Thyroid gland (tissue), 4 donors: ENCODE results near the gene HYAL4.

Experiments
- POLR2A ChIP-seq, 2 donors: fragments of 450-650 bp; IDR thresholded peaks; one replicate each; pipeline ENCODE4 v1.6.1; 2017; ENCODE audit warnings: antibody characterized with exemption in 2 of 2, mild to moderate bottlenecking in 2 of 2, moderate library complexity in 1 of 2
- TF ChIP-seq, protein P1 (sequence below), 6 experiments: fragments of 200-600 bp in 3 of 6; fragments of 450-650 bp in 3 of 6; sonication (generic) in 3 of 6; IDR thresholded peaks; one replicate each; pipeline ENCODE4 v1.5.1; 2016 to 2019; ENCODE audit warnings: antibody characterized with exemption in 6 of 6, mild to moderate bottlenecking in 2 of 6, inconsistent platforms in 1 of 6, moderate library complexity in 1 of 6

DNA sequence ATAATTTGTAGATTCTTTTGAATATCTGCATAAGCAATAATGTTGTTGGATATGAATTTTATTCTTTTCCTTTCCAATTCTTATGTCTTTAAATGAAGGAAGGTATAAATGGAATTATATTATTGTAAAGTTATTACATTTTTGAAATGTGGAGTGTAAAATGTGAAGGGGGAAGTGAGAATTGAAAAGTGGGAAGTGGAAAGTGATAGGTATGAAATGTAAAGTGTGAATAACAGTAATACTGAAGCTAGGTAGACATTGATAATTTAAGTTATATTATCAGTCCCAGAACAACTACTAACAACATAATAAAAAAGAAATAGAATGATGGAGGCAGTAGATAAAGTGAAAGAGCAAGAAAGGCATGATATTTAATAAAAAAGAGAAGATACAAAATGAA is 39.7 kb upstream of the HYAL4 start:
- TF ChIP-seq, protein P1, sequence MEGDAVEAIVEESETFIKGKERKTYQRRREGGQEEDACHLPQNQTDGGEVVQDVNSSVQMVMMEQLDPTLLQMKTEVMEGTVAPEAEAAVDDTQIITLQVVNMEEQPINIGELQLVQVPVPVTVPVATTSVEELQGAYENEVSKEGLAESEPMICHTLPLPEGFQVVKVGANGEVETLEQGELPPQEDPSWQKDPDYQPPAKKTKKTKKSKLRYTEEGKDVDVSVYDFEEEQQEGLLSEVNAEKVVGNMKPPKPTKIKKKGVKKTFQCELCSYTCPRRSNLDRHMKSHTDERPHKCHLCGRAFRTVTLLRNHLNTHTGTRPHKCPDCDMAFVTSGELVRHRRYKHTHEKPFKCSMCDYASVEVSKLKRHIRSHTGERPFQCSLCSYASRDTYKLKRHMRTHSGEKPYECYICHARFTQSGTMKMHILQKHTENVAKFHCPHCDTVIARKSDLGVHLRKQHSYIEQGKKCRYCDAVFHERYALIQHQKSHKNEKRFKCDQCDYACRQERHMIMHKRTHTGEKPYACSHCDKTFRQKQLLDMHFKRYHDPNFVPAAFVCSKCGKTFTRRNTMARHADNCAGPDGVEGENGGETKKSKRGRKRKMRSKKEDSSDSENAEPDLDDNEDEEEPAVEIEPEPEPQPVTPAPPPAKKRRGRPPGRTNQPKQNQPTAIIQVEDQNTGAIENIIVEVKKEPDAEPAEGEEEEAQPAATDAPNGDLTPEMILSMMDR (IDR thresholded peaks at IDR 0.05): no peak
- no peak for TF ChIP-seq POLR2A (IDR thresholded peaks at IDR 0.05)
